GM19328 (cell line): ENCODE data around the gene MS4A8.
"Not testable (repeated sequence)": the region's sequence is repeated elsewhere in the genome, so short reads cannot be mapped to it uniquely, and the experiment has no call there.

Source experiments
- ATAC-seq: cut with Tn5 transposase; IDR thresholded peaks from one replicate; pipeline ENCODE4 v1.9.1; 2021; ENCODE audit warnings: mild to moderate bottlenecking, moderate library complexity; ENCODE audit not compliant: unreplicated experiment

Gene MS4A8

DNA sequence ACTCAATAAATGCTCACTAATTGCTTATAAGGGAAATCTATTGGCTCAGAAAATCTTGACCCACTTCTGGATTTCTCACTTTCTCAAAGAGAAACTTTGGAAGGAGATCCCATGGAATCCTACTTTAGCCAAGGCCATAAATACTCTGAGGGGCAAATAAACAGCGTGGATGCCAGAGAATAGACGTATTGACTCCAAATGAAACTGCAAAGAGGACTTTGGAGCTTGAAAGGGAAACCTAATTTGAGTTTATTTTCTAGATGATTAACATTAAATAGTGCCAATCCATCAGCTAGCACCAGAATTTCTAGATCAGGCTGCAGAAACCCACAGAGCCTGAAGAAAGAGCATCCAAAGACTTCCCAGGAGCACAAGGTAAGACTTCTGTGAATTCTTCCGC, 25.0 kb downstream of the MS4A8 start, which contains the start of gene MS4A18:
Gene MS4A18 (plus strand): TSS at position 301 of the 400 bp plus-strand sequence.
- ATAC-seq: no peak

DNA sequence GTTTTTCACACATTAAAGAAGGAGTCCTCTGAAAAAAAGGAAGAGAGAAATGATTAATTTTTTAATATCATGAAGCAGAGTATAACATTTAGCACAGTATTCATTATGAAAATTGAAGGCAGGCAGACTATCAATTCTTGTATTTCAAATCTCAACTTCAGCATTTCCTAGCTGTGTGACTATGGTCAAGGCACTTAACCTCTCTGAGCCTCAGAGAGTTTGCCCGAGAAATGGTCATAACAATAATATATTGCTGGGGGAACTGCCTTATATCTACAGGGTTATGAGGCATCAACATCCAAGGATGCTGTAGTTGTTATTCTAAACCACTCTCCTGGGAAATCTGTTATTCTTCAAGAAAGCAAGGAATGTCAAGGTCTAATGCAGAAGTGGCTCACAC, 26.2 kb downstream of the MS4A8 start:
- no peak for ATAC-seq

DNA sequence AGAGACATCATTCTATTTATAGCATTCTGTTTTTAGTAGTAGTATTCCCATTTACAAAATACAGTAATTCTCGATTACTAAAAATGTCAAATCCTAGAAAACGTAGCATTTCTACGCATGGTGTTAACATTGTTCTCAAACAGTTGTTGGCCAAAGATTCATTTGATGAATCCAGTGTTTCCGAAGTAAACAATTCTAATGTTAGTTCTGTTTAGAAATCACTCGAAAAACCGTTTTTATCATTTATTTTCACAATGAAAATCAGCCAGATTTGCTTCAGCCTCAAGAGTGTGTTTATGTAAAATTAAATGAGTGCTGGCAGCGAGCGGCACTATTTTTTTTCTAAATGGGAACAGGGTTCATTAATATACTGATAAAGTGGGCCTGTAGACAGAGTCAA, 32.2 kb downstream of the MS4A8 start:
- no peak for ATAC-seq

DNA sequence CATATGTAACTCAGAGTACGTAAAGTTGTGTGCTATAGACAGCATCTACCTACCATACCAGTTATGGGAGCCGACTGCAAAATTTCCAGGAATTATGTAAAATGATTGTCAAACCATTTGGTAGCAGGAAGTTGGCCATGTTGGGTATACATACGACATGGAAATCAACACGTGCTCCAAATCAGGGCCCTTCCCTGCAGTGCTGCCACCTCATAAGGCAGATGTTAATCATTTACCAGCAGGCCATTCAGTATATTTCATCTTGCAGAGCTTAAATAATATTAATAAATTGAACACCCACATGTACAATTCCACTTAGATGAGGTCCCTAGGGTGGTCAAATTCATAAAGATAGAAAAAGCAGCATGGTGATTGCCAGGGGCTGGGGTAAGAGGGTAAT, 34.9 kb downstream of the MS4A8 start:
- ATAC-seq: no peak

DNA sequence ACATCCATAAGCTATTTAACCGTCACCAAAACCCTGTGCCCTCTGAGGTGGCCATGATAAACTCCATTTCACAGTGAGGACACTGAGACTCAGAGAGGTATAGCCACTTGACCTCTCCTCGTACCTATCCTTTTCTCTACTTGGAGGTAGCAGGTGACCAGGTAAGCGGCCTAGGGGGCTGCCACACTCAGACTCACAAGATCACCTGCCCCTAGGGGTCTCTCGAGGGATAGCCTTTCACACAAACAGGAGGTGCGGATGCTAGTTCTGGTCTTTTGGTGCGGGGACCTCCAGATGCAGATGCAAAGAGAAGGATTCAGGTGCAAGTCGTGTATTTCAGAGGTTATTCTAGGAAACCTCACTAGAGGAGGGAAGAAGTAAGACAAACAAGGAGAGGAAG, 39.7 kb downstream of the MS4A8 start:
- no peak for ATAC-seq

DNA sequence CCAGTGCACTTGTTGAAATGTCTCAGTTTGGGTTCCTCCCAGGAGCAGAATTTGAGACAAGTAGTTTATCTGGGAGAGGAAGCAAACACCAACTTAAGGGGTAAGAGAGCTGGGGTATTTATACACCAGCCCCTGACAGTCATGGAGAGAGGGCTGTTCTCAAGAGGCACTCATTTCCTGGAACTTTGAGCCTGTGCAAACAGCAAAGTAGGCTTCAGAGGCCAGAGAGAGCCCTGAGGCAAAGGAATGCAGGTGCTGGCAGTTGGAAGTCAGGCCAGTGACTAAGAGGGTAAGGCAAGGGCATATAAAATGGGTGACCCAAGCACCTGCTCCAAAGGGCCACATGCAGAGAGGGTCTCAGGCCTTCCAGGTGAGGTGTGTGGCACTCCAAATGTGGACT, 41.2 kb downstream of the MS4A8 start:
- ATAC-seq: no peak

DNA sequence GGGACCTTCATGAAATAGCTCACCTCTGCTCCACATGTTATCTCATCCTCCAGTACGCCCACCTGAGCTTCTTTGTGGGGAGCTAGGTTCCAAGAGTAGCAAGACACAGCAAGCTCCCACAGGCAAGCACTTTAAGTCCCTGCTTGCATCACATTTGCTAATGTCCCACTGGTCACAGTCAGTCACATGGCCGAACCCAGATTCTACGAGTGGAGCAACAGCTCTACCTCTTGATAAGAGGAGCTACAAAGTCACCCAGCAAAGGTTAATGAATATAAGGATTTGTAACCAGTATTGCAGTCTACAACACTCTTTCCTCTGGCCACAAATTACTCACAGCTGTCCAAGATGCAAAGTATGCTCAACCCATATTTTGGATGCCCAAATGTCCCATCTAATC, 42.0 kb downstream of the MS4A8 start:
- ATAC-seq: no peak

DNA sequence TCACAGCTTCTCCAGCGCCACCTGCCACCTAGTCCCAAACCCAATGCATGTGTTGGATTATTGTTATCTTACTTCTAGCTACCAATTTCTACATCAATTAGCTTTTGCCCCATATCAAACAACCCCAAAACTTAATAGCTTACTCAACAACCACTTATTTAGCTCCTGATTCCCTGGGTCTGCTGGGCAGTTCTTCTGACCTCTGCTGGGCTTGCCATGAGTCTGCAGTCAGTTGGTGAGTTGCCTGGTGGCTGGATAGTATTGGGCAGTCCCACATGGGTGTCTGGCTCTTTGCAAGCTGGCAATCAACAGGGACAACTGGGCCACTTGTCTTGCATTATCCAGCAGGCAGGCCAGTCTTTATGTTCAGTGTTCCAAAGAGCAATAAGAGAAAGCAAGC, 43.6 kb downstream of the MS4A8 start:
- ATAC-seq: no peak

DNA sequence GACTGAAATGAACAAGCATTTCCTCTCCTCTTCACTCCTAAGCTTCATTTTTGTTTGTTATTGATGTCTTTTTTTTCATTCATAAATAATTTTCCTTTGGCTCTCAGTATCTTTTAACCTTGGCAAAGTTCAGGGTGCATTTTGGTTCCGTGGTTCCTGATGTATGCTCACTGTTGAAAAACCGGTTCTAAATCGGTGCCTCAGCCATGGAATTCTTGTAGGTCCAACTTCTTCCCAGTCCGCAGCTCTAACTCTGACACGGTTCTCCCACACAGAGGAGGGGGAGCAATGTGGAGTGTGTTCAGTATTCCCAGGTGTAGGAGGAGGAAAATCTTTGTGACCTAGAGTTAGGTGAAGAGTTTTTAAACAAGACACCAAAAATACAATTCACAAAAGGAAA, 44.7 kb downstream of the MS4A8 start:
- no peak for ATAC-seq

DNA sequence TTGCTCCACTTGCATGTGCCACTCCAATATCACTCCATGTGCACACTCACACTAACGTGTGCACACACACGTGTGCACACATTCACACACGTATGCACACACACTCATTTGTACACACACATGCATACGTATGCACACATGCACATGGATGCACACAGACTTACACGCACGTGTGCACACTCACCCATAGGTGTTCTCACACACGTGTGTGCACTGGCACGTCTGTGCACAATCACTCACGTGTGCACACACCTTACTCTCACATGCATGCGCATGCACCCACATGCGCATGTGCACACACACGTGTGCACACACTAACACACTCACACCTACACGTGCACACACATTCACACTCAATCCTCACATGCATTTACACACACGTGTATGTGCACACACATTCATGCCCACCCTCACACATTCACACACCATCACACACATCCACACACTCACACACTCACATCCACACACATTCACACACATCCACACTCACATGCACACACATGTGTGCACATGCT, 48.0 kb downstream of the MS4A8 start:
- ATAC-seq: no peak

DNA sequence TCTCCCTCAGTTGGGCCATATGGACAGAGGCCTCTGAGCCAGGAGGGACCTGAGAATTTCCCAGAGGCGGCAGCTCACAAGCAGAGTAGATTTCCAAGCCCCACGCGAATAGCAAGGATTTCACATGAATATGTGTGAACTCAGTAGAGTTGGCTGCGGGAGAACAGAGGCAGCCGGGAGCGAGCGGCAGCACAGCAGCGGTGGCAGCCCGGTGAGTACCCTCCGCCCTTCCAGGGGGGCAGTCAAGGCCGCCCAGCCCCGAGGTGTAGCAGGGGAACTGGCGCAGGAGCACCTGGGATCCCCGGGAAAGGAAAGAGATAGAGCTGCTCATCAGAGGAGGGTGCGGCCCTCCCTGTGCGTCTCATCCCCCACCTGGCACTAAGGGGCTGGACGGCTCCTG, 48.8 kb downstream of the MS4A8 start:
- no peak for ATAC-seq

DNA sequence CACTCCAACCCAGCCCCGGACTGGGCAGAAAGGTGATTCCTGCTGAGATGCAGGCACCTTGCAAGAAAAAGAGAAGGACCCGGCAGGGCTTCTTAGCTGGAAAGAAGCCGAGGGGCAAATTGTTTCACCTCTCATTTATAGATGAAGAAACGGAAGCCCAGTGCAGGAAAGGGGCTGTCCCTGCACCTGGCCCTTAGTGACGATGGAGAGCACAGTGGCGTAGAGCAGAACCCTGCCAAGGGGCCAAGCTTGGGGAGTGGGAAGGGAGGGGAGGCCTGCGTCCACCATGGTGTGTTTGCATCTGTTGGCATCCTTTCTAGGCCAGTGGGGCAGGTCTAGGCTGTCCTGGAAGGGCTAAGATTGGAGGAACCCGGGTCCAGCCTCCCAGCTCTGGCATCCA, 49.4 kb downstream of the MS4A8 start:
- ATAC-seq: no peak

DNA sequence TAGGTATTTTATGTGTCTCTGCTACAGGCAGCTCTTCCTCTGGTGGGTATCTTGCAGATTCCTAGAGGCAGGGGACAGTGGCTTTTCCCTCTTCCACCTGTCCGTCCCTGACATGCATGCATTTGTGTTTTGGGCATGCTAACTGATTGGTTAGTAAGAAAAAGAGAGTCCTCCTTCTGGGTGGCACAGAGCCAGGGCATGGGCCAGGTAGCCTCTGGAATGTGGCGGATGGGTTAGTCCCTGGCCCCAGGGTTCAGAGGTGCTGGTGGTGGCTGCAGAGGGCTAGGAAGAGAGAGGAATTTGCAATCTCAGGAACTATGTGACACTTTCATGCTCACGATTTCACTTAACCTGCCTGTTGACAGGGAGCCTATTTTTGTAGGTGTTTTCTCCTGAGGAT, 51.5 kb downstream of the MS4A8 start:
- no peak for ATAC-seq

DNA sequence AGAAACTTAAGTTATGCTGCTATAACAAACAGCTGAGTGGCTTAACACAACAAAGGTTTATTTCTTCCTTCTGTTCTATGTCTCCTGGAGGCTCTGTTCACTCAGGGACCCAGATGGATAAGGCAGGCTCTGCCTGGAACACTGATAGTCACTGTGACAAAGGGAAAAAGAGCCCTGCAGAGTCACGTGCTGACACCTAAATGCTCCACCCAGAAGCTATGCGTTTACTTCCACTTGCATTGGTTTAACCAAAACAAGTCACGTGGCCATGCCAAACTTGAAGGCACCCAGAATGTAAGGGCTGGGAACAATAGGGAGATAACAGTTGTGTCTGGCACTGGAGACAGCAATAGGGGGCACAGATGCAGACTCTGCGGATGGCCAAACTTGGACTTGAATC, 53.9 kb downstream of the MS4A8 start:
- no peak for ATAC-seq

DNA sequence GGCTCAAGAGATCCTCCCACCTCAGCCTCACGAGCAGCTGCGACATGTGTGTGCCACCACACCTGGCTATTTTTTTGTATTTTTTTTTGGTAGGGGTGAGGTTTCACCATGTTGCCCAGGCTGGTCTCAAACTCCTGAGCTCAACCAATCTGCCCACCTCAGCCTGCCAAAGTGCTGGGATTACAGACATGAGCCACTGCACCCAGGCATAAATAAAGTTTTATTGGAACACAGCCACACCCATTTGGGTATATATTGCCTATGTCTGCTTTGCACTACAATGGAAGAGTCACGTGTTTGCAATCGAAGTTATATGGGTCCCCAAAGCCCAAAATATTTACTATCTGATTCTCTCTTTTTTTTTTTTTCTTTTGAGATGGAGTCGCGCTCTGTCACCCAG, 55.5 kb downstream of the MS4A8 start:
- no peak for ATAC-seq

DNA sequence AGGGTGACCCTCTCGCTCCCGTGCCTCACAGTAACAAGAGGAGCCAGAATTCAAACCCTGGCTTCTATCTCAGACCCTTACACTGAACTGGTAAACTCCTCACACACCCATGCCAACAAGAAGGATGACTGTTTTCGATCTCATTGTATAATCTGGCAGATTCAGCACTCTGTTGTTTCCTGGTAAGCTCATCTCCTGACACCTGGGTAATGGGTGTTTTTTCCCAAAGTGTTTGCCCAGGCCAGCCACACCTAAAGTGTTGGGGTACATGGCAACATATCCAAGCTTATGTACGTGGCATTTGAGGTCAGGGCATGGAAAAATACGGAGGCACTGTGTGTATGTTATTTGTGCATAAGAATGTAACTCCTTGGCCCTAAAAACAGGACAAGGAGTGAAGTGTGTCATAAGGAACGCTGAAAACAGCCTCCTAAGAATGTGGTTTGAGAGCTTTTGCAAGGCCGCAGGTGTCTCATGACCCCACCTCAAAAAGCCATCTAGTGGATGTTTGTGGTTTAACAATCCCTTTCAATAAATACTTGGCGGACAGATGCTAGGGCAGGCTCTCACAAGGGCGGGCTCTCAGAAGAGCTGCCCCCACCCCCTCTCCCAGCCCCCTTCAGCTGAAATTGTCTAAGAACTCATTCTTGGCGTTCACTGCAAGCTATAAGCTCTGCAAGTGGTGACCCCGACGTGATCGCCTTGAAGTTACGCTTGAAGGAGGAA, 57.1 kb downstream of the MS4A8 start, which contains the start of gene MS4A15:
Gene MS4A15 (plus strand): TSS at position 561 of the 726 bp plus-strand sequence. CDS start 6,867 bp downstream, outside the sequence.
- no peak for ATAC-seq

DNA sequence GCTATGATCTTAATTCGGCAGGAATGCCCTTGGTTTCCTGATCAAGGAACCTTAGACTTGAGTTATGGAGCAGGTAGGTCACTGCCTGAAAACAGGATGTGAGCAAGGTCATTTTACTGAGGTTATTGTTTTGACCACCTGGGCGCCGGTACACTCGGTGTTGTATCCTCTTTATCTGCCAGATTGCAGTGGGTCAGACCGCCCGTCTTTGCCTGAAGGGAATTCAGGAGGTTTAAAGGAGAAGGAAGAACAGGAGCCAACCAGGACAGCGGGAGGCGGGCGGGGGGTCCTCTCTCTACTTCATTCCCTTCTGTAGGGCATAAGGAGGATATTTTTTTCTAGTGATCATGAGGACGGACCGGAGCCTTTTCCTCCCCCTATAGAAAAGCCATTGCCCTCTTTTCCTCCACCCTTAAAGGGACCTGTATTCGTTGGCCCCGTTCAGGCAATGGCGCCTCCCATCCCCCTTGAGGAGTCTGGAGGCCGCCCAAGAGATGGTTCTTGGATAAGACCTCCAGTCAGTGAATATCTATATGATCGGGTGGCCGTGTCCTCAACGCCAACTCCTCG, 57.9 kb downstream of the MS4A8 start:
- no peak for ATAC-seq

DNA sequence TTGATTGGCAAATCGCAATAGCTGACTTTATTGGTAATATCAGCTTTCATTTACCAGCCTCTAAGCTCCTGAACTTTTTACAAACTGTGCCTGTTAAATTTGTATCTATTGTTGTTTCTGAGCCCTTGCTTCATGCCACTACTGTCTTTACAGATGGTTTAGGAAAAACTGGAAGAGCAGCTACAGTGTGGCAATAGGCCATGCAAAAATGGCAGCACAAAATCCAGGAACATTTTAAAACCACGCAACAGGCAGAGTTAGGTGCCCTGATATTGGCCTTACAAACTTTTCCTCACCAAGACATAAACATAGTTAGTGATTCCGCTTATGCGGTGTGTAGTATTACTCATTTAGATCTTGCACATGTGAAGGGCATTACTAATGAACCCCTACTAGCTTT, 59.3 kb downstream of the MS4A8 start:
- ATAC-seq: not testable (repeated sequence)

DNA sequence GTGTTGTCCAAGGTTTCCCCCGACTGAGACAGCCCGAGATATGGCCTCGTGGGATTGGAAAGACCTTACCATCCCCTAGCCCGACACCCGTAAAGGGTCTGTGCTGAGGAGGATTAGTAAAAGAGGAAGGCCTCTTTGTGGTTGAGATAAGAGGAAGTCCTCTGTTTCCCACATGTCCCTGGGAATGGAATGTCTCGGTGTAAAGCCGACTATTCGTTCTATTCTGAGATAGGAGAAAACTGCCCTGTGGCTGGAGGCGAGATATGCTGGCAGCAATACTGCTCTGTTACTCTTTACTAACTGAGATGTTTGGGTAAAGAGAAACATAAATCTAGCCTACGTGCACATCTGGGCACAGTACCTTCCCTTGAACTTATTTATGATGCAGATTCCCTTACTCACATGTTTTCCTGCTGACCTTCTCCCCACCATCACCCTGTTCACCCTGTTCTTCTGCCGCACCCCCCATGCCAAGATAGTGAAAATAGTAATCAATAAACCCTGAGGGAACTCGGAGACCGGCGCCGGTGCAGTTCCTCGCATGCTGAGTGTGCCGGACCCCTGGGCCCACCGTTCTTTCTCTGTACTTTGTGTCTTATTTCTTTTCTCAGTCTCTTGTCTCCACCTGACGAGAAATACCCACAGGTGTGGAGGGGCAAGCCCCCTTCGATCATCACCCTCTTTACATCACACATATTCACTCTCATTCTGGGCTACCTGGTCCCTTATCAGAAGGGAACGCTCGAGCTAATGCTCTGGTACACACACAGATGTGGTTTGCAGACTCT, 60.2 kb downstream of the MS4A8 start:
- ATAC-seq: not testable (repeated sequence)

DNA sequence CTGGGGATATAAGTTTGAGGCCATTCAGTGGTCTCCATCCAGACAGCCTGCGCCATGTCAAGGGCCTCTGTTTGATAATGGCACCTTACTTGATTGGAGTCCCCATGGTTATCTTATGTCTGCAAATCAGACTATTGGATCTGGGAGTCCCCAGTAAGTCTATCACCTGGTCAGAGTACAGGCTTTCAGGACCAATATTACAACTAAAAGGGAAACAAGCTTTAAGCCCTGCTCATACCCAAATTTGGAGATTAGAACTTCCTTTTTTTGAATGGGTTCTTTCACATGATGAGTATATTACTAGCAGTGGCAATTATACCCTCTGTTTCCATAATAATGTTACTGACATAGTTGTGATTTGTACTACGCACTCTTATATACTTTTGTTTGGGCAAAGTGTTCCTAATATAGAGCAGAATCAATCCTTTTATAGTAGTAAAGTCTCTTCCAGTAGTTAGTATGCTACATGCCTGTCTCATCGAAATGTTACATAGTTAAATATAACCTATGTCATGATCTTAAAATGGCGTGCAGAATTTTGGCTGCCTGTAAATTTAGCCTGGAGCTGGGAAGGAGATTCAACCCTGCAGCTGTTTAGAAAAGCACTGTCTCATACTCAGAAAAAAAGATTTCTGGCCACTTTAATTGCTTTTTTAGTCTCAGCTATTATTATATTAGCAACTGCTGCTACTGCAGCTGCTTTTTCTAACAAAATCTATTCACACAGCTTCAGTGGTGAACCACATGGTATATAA, 62.2 kb downstream of the MS4A8 start:
- ATAC-seq: no peak
